Glomerular endothelial cell (primary cell): Measurements from ENCODE around the gene CSAG1. TPM values are rescaled to one million over a fixed set of nuclear protein-coding genes. Genes with fewer than 3 reads are reported as not detected.
"Not testable (repeated sequence)": the region's sequence is repeated elsewhere in the genome, so short reads cannot be mapped to it uniquely, and the experiment has no call there.

ENCODE experiments used
- DNase-seq: peaks from one replicate; pipeline ENCODE4 v3.0.0-alpha.2; 2011; ENCODE audit warnings: low read depth, low spot score; ENCODE audit errors: extremely low read depth
- total RNA-seq: library from RNA; depleted of rRNA; stranded (reverse); fragments of >200 nt; gene quantifications from 2 replicates; pipeline ENCODE4 v1.2.3, GENCODE V29; 2015

Gene CSAG1, protein sequence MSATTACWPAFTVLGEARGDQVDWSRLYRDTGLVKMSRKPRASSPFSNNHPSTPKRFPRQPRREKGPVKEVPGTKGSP
- not detected in 2 replicates for total RNA-seq

DNA sequence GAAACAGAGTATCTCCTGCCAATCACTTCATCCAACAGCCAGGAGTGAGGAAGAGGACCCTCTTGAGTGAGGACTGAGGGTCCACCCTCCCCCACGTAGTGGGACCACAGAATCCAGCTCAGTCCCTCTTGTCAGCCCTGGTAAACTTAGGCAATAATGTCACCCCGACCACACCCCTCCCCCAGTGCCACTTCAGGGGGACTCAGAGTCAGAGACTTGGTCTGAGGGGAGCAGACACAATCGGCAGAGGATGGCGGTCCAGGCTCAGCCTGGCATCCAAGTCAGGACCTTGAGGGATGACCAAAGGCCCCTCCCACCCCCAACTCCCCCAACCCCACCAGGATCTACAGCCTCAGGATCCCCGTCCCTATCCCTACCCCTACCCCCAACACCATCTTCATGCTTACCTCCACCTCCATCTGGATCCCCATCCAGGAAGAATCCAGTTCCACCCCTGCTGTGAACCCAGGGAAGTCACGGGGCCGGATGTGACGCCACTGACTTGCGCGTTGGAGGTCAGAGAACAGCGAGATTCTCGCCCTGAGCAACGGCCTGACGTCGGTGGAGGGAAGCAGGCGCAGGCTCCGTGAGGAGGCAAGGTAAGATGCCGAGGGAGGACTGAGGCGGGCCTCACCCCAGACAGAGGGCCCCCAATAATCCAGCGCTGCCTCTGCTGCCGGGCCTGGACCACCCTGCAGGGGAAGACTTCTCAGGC, at the start of gene CSAG1, which contains the start of gene MAGEA12:
Gene CSAG1, minus strand, starts transcription at position 461 of the 715 bp plus-strand sequence. CDS start 1,261 bp downstream, outside the sequence.
Gene MAGEA12, plus strand, starts transcription at position 497 of the 715 bp plus-strand sequence. CDS start 2,405 bp downstream, outside the sequence.
- DNase-seq = no peak

- not testable (repeated sequence) for DNase-seq
Observed at GRCh38 chrX:152769549-152770289, 36.2 kb upstream of the CSAG1 start, which contains the start of gene MAGEA6. Gene MAGEA6, minus strand, starts transcription at chrX:152769689. Its CDS starts 2,039 bp downstream, at chrX:152767650.

DNA sequence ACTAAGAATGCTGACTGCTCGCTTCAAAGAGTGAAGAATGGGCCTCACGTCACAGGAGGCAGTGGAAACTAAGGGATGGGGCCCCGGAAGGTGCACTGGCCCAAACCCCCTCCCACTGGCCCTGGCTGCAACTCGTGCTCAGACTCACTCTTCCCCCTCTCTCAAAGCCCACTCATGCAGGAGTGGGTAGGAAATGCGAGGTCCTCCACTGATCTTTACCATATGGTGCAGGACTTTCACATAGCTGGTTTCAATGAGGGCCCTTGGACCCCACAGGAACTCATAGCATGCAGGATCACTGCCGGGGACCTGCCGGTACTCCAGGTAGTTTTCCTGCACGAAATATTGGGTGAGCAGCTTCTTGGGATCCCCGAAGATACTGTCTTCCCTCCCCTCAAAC, 33.0 kb upstream of the CSAG1 start:
- DNase-seq = not testable (repeated sequence)

DNA sequence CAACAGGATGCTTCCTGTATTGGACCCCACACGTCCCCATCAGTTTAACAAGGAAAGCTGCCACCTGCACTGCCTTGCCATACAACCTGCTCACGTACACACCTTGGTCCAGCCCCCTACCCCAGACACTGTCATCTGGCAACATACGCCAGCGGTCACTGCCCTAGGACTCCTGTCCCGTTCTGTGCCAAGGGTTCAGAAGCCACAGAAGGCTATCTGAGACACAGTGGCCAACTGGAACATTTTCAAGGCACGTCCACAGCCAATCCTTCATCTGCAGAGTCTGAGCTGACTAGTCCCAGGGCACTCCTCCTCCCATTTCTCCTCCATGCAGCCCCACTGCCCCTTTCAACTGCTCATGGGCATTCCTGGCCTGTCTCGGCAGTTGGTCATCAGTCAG, 28.1 kb upstream of the CSAG1 start:
- DNase-seq = not testable (repeated sequence)

- DNase-seq = not testable (repeated sequence)
Observed at GRCh38 chrX:152759544-152759943, 26.0 kb upstream of the CSAG1 start.

- not testable (repeated sequence) for DNase-seq
Observed at GRCh38 chrX:152758918-152759317, 25.4 kb upstream of the CSAG1 start, which contains the start of gene CSAG3. Gene CSAG3, plus strand, starts transcription at chrX:152759218.

DNA sequence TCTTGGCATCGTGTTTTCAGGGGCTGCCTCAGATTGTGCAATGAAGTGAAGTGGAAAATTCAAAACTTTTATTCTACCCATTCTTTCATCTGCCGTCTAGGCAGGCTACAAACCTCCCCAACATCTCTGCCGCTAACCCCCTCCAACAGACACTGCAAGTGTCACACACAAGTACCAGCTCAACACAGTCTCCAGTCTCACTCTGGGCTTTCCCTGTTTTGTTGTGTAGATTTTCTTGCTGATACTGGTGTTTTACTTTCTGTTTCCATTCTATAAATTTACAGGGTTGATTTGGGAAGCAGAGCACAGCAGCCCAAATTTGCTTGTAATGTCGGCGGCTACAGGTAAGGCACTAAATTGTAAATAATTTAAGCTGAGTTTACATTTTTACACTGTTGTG, 21.4 kb upstream of the CSAG1 start:
- DNase-seq = not testable (repeated sequence)

- DNase-seq = not testable (repeated sequence)
Observed at GRCh38 chrX:152753686-152754650, 20.4 kb upstream of the CSAG1 start, which contains the start of gene MAGEA2. Gene MAGEA2, minus strand, starts transcription at chrX:152753842. Its CDS starts 2,479 bp downstream, at chrX:152751363.

DNA sequence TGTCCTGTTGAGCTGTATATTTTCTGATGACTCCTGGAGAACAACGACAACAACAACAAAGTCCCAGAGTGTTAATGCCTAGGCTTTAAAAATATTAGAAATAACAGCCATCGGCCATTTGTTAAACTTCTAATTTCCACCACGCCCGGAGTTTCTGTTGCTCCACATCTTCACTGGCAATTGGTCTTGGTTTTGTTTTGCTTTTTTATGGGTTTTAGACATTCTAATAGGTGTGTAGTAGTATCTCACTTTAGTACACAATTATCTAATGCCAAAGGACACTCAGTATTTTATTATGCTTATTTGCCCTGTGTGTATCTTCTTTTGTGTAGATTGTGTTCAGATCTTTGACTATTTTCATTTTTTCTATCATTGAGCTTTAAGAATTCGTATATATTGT, 5.0 kb upstream of the CSAG1 start:
- no peak for DNase-seq

- not testable (repeated sequence) for DNase-seq
Observed at GRCh38 chrX:152736528-152736927, 3.0 kb upstream of the CSAG1 start.

DNA sequence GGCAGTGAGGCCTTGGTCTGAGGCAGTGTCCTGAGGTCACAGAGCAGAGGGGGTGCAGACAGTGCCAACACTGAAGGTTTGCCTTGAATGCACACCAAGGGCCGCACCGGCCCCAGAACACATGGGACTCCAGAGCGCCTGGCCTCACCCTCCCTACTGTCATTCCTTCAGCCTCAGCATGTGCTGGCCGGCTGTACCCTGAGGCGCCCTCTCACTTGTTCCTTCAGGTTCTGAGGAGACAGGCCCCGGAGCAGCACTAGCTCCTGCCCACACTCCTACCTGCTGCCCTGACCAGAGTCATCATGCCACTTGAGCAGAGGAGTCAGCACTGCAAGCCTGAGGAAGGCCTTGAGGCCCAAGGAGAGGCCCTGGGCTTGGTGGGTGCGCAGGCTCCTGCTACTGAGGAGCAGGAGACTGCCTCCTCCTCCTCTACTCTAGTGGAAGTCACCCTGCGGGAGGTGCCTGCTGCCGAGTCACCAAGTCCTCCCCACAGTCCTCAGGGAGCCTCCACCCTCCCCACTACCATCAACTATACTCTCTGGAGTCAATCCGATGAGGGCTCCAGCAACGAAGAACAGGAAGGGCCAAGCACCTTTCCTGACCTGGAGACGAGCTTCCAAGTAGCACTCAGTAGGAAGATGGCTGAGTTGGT, 2.5 kb upstream of the CSAG1 start:
- DNase-seq = no peak

GRCh38 chrX:152735101-152735500, 1.6 kb upstream of the CSAG1 start:
- DNase-seq = no peak

- DNase-seq = not testable (repeated sequence)
Observed at GRCh38 chrX:152734143-152734858, 780 bp upstream of the CSAG1 start.

DNA sequence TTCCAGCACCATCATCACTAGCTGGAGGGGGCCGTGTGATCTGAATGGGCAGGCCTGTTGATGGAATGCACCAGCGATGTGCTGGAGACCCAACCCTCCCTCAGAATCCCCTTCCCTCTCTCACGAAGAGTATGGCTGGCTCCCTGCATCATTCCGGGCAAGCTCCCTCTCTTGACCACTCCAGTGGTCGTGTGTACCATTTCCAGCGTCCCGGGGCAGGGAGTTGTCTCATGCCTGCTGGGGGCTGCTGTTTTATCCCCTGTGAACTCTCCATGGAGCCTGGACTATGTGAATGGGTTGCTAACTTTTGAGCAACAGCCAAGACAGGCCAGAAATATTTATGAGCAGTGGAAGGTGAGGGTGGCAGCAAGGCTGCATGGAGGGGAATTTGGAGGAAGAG, 8.1 kb downstream of the CSAG1 start:
- DNase-seq = no peak

DNA sequence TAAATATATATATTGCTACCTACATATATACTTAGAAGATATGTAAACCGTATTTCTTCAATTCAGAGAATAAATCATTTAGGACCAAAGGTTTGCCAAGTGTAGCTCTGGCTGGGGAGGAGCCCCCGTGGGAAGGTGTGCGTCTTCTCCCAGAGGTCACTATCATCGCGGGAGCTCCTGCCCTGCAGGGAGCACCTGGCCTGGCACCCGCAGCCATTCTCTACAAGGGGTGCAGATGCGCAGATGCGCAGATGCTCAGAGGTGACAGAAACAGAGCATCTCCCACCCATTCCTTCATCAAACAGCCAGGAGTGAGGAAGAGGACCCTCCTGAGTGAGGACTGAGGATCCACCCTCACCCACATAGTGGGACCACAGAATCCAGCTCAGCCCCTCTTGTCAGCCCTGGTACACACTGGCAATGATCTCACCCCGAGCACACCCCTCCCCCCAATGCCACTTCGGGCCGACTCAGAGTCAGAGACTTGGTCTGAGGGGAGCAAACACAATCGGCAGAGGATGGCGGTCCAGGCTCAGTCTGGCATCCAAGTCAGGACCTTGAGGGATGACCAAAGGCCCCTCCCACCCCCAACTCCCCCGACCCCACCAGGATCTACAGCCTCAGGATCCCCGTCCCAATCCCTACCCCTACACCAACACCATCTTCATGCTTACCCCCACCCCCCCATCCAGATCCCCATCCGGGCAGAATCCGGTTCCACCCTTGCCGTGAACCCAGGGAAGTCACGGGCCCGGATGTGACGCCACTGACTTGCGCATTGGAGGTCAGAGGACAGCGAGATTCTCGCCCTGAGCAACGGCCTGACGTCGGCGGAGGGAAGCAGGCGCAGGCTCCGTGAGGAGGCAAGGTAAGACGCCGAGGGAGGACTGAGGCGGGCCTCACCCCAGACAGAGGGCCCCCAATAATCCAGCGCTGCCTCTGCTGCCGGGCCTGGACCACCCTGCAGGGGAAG, 19.4 kb downstream of the CSAG1 start, which contains the start of gene MAGEA2B:
Gene MAGEA2B, plus strand, starts transcription at position 814 of the 973 bp plus-strand sequence. CDS start 2,479 bp downstream, outside the sequence.
- DNase-seq = not testable (repeated sequence)

DNA sequence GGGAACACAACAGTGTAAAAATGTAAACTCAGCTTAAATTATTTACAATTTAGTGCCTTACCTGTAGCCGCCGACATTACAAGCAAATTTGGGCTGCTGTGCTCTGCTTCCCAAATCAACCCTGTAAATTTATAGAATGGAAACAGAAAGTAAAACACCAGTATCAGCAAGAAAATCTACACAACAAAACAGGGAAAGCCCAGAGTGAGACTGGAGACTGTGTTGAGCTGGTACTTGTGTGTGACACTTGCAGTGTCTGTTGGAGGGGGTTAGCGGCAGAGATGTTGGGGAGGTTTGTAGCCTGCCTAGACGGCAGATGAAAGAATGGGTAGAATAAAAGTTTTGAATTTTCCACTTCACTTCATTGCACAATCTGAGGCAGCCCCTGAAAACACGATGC, 20.3 kb downstream of the CSAG1 start:
- not testable (repeated sequence) for DNase-seq

- not testable (repeated sequence) for DNase-seq
Observed at GRCh38 chrX:152709173-152709572, 24.3 kb downstream of the CSAG1 start, which contains the start of gene CSAG2. Gene CSAG2, minus strand, starts transcription at chrX:152709273. Its CDS starts 161 bp downstream, at chrX:152709112.
